ENCODE measurements around the gene MS4A6A. TPM values are rescaled to one million over a fixed set of nuclear protein-coding genes. Genes with fewer than 3 reads are reported as not detected.

Gene MS4A6A
- total RNA-seq, 1 experiment from 2014 or later = not detected

GRCh38 chr11:60170566-60170965 lies 12.3 kb downstream of the MS4A6A start:
- peaks cover 20 to 37% (median 24%) of the 10 kb centered on the region in 3 experiments for H3K36me3 Mint-ChIP-seq (ENCODE audit: insufficient read depth in 1 of 3, low read depth in 3 of 3)
- H3K9me3 ChIP-seq (ENCODE audit: control insufficient read depth, low read depth, low read length) = peaks cover 19% of the 10 kb centered on the region
- H4K20me1 ChIP-seq (ENCODE audit: control insufficient read depth, insufficient read depth, insufficient read length) = no peaks in the 10 kb centered on the region
- H3K14ac ChIP-seq (ENCODE audit: insufficient read depth, low read length) = no peak overlapping the region
- H3K27me3 Mint-ChIP-seq (ENCODE audit: low read depth) = no peaks in the 10 kb centered on the region; the same call in 1 of the 2 replicates
- H2BK15ac ChIP-seq (ENCODE audit: low read depth, low read length) = no peak overlapping the region
- no peak for DNase-seq
- no peak overlapping the region for H4K91ac ChIP-seq (ENCODE audit: insufficient read length, low read depth, low read length)
- no peaks in the 10 kb centered on the region for H3K79me2 ChIP-seq (ENCODE audit: insufficient read depth, low read length)
- peaks cover 7 to 13% of the 10 kb centered on the region in 2 experiments for H3K4me1 Mint-ChIP-seq
- H3K4me3 Mint-ChIP-seq = no peak overlapping the region
- H2BK120ac ChIP-seq (ENCODE audit: low read depth, low read length, poor library complexity, severe bottlenecking) = no peak overlapping the region
- H3K18ac ChIP-seq (ENCODE audit: insufficient read length, low read depth, low read length) = no peak overlapping the region
- no peaks in the 10 kb centered on the region for H3K4me1 ChIP-seq (ENCODE audit: insufficient read depth, low read length)
- no peaks in the 10 kb centered on the region for H3K27me3 ChIP-seq (ENCODE audit: insufficient read depth, low read length)
- no peak overlapping the region for H3T11ph ChIP-seq (ENCODE audit: low read length)
- H3K23ac ChIP-seq (ENCODE audit: insufficient read length, low read depth, low read length) = no peak overlapping the region
- no CpG with 5 or more reads among the region's 1 CpG for WGBS (ENCODE audit: extremely low coverage, insufficient read length, low lambda C conversion rate)
- TF ChIP-seq CTCF (conservative IDR thresholded peaks at IDR 0.05) = no peak
- no peak overlapping the region for H2AFZ ChIP-seq (ENCODE audit: low read length)
- H3K9me3 Mint-ChIP-seq = peaks cover 44 to 48% of the 10 kb centered on the region in 2 experiments
- no peak overlapping the region for H3K27ac ChIP-seq (ENCODE audit: insufficient read length, low read depth, low read length)
- H4K8ac ChIP-seq (replicated peaks; ENCODE audit: insufficient read length, low read depth, low read length) = no peak overlapping the region
- no peak overlapping the region for H2AK5ac ChIP-seq (ENCODE audit: insufficient read length, low read length)
- no peaks in the 10 kb centered on the region for H3K79me1 ChIP-seq (ENCODE audit: insufficient read depth, low read depth, low read length, poor library complexity, severe bottlenecking)
- H3K4ac ChIP-seq (ENCODE audit: low read depth, low read length) = no peak overlapping the region
- H2BK20ac ChIP-seq (ENCODE audit: low read depth, low read length, poor library complexity, severe bottlenecking) = no peak overlapping the region
- no peak overlapping the region for H4K5ac ChIP-seq (ENCODE audit: insufficient read length, low read depth, low read length)
- H3K9ac ChIP-seq (ENCODE audit: extremely low read depth, insufficient read length, low read length) = no peak overlapping the region
- no peak overlapping the region for H3K27ac Mint-ChIP-seq
- H2BK12ac ChIP-seq (ENCODE audit: insufficient read length, low read depth, low read length) = no peak overlapping the region
- no peak overlapping the region for H3K56ac ChIP-seq (ENCODE audit: insufficient read length, low read depth, low read length)
- no peak overlapping the region for H3K4me2 ChIP-seq (ENCODE audit: insufficient read depth, insufficient read length, low read length)
- no peak overlapping the region for H2BK5ac ChIP-seq (ENCODE audit: insufficient read length, low read length)
- H3K23me2 ChIP-seq (ENCODE audit: insufficient read length, low read depth, low read length, poor library complexity, severe bottlenecking) = no peaks in the 10 kb centered on the region
